HAP-1 (cell line): ENCODE results near the gene CDKL4.
A peak's percentile ranks its signal among the peaks of the same experiment; 100 is the strongest.
"Not testable (repeated sequence)": the region's sequence is repeated elsewhere in the genome, so short reads cannot be mapped to it uniquely, and the experiment has no call there.

Experiments used
- DNase-seq, 2 experiments: peaks; one replicate each; pipeline ENCODE4 v3.0.0-alpha.2; 2016 to 2020; ENCODE audit warnings: low spot score in 2 of 2
- H3K27me3 ChIP-seq: fragments of 250-450 bp; sonication (Bioruptor Pico); 2 replicates; pipeline ENCODE4 v1.5.1; 2020; ENCODE audit warnings: low read depth, mild to moderate bottlenecking, moderate library complexity
- H3K36me3 ChIP-seq: fragments of 250-450 bp; sonication (Bioruptor Pico); replicated peaks from 2 replicates; pipeline ENCODE4 v1.5.1; 2020; ENCODE audit warnings: mild to moderate bottlenecking
- H3K4me1 ChIP-seq: fragments of 250-450 bp; sonication (Bioruptor Pico); 2 replicates; pipeline ENCODE4 v1.5.1; 2020; ENCODE audit warnings: mild to moderate bottlenecking
- H3K4me3 ChIP-seq: fragments of 250-450 bp; sonication (Bioruptor Pico); 2 replicates; pipeline ENCODE4 v1.5.1; 2020; ENCODE audit warnings: mild to moderate bottlenecking, moderate library complexity
- H3K9me3 ChIP-seq: fragments of 250-450 bp; sonication (Bioruptor Pico); 2 replicates; pipeline ENCODE4 v1.5.1; 2020; ENCODE audit warnings: mild to moderate bottlenecking, moderate library complexity
- in situ Hi-C: fragments of 300-500 bp; cut with MboI; formaldehyde crosslinking; loops from 3 replicates; pipeline ENCODE4 v1.14.3; 2020; ENCODE audit warnings: low sequenced_read_pairs, inconsistent platforms, mixed read lengths

CDKL4 gene

GRCh38 chr2:39154944-39155343 lies 88.8 kb downstream of the CDKL4 start:
- in situ Hi-C loops = no loop called here
- Histone ChIP-seq H3K9me3 (no peaks in the 10 kb centered on the region), H3K4me1 (no peaks in the 10 kb centered on the region), H3K4me3 (no peak overlapping the region), H3K36me3 (no peaks in the 10 kb centered on the region), H3K27me3 (no peaks in the 10 kb centered on the region)
- no peak for DNase-seq

- Histone ChIP-seq H3K9me3 (no peaks in the 10 kb centered on the region), H3K4me1 (no peaks in the 10 kb centered on the region), H3K36me3 (no peaks in the 10 kb centered on the region), H3K4me3 (no peak overlapping the region), H3K27me3 (no peaks in the 10 kb centered on the region)
- in situ Hi-C loops = no loop called here
- DNase-seq = no peak
Observed at GRCh38 chr2:39153312-39153711, 90.5 kb downstream of the CDKL4 start.

GRCh38 chr2:39152504-39152903 lies 91.3 kb downstream of the CDKL4 start:
- in situ Hi-C loops = no loop called here
- no peak for DNase-seq

GRCh38 chr2:39150890-39151497 lies 92.8 kb downstream of the CDKL4 start:
- Histone ChIP-seq H3K9me3 (no peaks in the 10 kb centered on the region), H3K27me3 (no peaks in the 10 kb centered on the region), H3K36me3 (no peaks in the 10 kb centered on the region), H3K4me3 (no peak overlapping the region), H3K4me1 (no peaks in the 10 kb centered on the region)
- in situ Hi-C loops = no loop called here
- DNase-seq = no peak

More at GRCh38 chr2:39152504-39152903, 91.3 kb downstream of the CDKL4 start:
- no peaks in the 10 kb centered on the region for H3K36me3 ChIP-seq
- no peak overlapping the region for H3K4me3 ChIP-seq
- no peaks in the 10 kb centered on the region for H3K27me3 ChIP-seq
- H3K4me1 ChIP-seq = no peaks in the 10 kb centered on the region
- H3K9me3 ChIP-seq = no peaks in the 10 kb centered on the region

GRCh38 chr2:39150102-39150562 lies 93.6 kb downstream of the CDKL4 start:
- no peak for DNase-seq
- H3K36me3 ChIP-seq = no peaks in the 10 kb centered on the region
- H3K9me3 ChIP-seq = no peaks in the 10 kb centered on the region
- H3K27me3 ChIP-seq = no peaks in the 10 kb centered on the region
- H3K4me1 ChIP-seq = no peaks in the 10 kb centered on the region
- no peak overlapping the region for H3K4me3 ChIP-seq
- in situ Hi-C loops = no loop called here

GRCh38 chr2:39146630-39147029 lies 97.1 kb downstream of the CDKL4 start:
- Histone ChIP-seq H3K9me3 (no peaks in the 10 kb centered on the region), H3K4me1 (peaks cover 7% of the 10 kb centered on the region), H3K4me3 (no peak overlapping the region), H3K36me3 (no peaks in the 10 kb centered on the region), H3K27me3 (no peaks in the 10 kb centered on the region)
- DNase-seq = no peak
- in situ Hi-C loops = no loop called here

GRCh38 chr2:39145906-39146421 lies 97.8 kb downstream of the CDKL4 start:
- H3K27me3 ChIP-seq = no peaks in the 10 kb centered on the region
- H3K4me1 ChIP-seq = peaks cover 13% of the 10 kb centered on the region
- in situ Hi-C loops = no loop called here
- no peak for DNase-seq
- no peaks in the 10 kb centered on the region for H3K36me3 ChIP-seq
- no peak overlapping the region for H3K4me3 ChIP-seq
- H3K9me3 ChIP-seq = no peaks in the 10 kb centered on the region

GRCh38 chr2:39144416-39144815 lies 99.4 kb downstream of the CDKL4 start:
- Histone ChIP-seq H3K9me3 (no peaks in the 10 kb centered on the region), H3K4me3 (no peak overlapping the region), H3K36me3 (no peaks in the 10 kb centered on the region), H3K27me3 (no peaks in the 10 kb centered on the region), H3K4me1 (peaks cover 28% of the 10 kb centered on the region)
- DNase-seq = no peak
- in situ Hi-C loops = no loop called here

GRCh38 chr2:39142904-39143605 lies 100.7 kb downstream of the CDKL4 start:
- H3K4me1 ChIP-seq = peaks cover 35% of the 10 kb centered on the region
- H3K9me3 ChIP-seq = no peaks in the 10 kb centered on the region
- H3K36me3 ChIP-seq = no peaks in the 10 kb centered on the region
- H3K27me3 ChIP-seq = no peaks in the 10 kb centered on the region
- in situ Hi-C loops = no loop called here
- no peak for DNase-seq
- no peak overlapping the region for H3K4me3 ChIP-seq

GRCh38 chr2:39141334-39142271 lies 102.2 kb downstream of the CDKL4 start:
- H3K9me3 ChIP-seq = no peaks in the 10 kb centered on the region
- no peaks in the 10 kb centered on the region for H3K36me3 ChIP-seq
- no peaks in the 10 kb centered on the region for H3K27me3 ChIP-seq
- peak in 1 of 2 experiments; percentile 41 for DNase-seq
- peaks cover 35% of the 10 kb centered on the region for H3K4me1 ChIP-seq
- in situ Hi-C loops = no loop called here
- no peak overlapping the region for H3K4me3 ChIP-seq

GRCh38 chr2:39140948-39141333 lies 102.8 kb downstream of the CDKL4 start:
- H3K9me3 ChIP-seq, in situ Hi-C loops, H3K36me3 ChIP-seq, H3K4me3 ChIP-seq, H3K27me3 ChIP-seq, DNase-seq: not testable (repeated sequence)
- H3K4me1 ChIP-seq = peaks cover 35% of the 10 kb centered on the region

- Histone ChIP-seq H3K36me3 (no peaks in the 10 kb centered on the region), H3K4me3 (no peak overlapping the region), H3K4me1 (peaks cover 35% of the 10 kb centered on the region), H3K9me3 (no peaks in the 10 kb centered on the region), H3K27me3 (no peaks in the 10 kb centered on the region)
- in situ Hi-C loops = no loop called here
- DNase-seq = no peak
Observed at GRCh38 chr2:39140322-39140847, 103.4 kb downstream of the CDKL4 start.

GRCh38 chr2:39139511-39140237 lies 104.1 kb downstream of the CDKL4 start:
- peak; percentile 62 to 95 for DNase-seq
- no peaks in the 10 kb centered on the region for H3K9me3 ChIP-seq
- no peaks in the 10 kb centered on the region for H3K36me3 ChIP-seq
- H3K4me3 ChIP-seq = no peak overlapping the region
- in situ Hi-C loops = no loop called here
- H3K27me3 ChIP-seq = no peaks in the 10 kb centered on the region
- peaks cover 35% of the 10 kb centered on the region for H3K4me1 ChIP-seq
